HepG2 (cell line): ENCODE results near the gene IVD. TPM values are rescaled to one million over a fixed set of nuclear protein-coding genes. Genes with fewer than 3 reads are reported as not detected.
A peak's percentile ranks its signal among the peaks of the same experiment; 100 is the strongest.

Experiments used
- AKNA ChIP-seq: sonication (generic); formaldehyde crosslinking; IDR thresholded peaks from 2 replicates; pipeline ENCODE4 v1.4.0; 2020; ENCODE audit warnings: missing genetic modification reagents, borderline replicate concordance
- BHLHE40 ChIP-seq: IDR thresholded peaks from 2 replicates; pipeline ENCODE4 v1.6.1; 2011; ENCODE audit warnings: low read length, improper control_type of control experiment
- CREB1 ChIP-seq, 2 experiments: fragments of 450-650 bp in 1 of 2; IDR thresholded peaks; 2 replicates each; pipeline ENCODE4 v1.6.1; 2016 to 2017; ENCODE audit warnings: control low read depth in 1 of 2, mild to moderate bottlenecking in 1 of 2, missing compliant biosample characterization in 1 of 2, missing genetic modification characterization in 1 of 2
- EED ChIP-seq: sonication (generic); formaldehyde crosslinking; IDR thresholded peaks from 2 replicates; pipeline ENCODE4 v1.5.0; 2020; ENCODE audit warnings: mild to moderate bottlenecking, missing genetic modification reagents
- GLI4 ChIP-seq: sonication (generic); formaldehyde crosslinking; IDR thresholded peaks from 2 replicates; pipeline ENCODE4 v1.5.1; 2020; ENCODE audit warnings: missing genetic modification reagents, mild to moderate bottlenecking, moderate library complexity, borderline replicate concordance
- GMEB2 ChIP-seq: IDR thresholded peaks from 2 replicates; pipeline ENCODE4 v1.6.1; 2016; ENCODE audit warnings: missing biosample characterization, missing genetic modification reagents, low read depth
- HNRNPK ChIP-seq: fragments of 200-400 bp; formaldehyde crosslinking; IDR thresholded peaks from 2 replicates; pipeline ENCODE4 v1.6.1; 2018; ENCODE audit warnings: low read length, low read depth, moderate library complexity, mild to moderate bottlenecking; ENCODE audit not compliant: poor library complexity, severe bottlenecking
- KLF15 ChIP-seq: sonication (generic); formaldehyde crosslinking; IDR thresholded peaks from 2 replicates; pipeline ENCODE4 v1.8.1; 2023; ENCODE audit warnings: borderline replicate concordance, mild to moderate bottlenecking, inconsistent platforms, missing genetic modification reagents, mixed read lengths
- NR0B2 ChIP-seq: sonication (generic); formaldehyde crosslinking; IDR thresholded peaks from 2 replicates; pipeline ENCODE4 v1.4.0; 2020; ENCODE audit warnings: mild to moderate bottlenecking, missing genetic modification reagents
- SMC3 ChIP-seq: IDR thresholded peaks from 2 replicates; pipeline ENCODE4 v1.6.1; 2011; ENCODE audit warnings: low read length, improper control_type of control experiment
- THAP8 ChIP-seq: sonication (generic); formaldehyde crosslinking; IDR thresholded peaks from 2 replicates; pipeline ENCODE4 v1.5.1; 2020; ENCODE audit warnings: missing genetic modification reagents, mild to moderate bottlenecking, borderline replicate concordance
- ZBTB38 ChIP-seq: sonication (generic); formaldehyde crosslinking; IDR thresholded peaks from 2 replicates; pipeline ENCODE4 v1.5.1; 2020; ENCODE audit warnings: mild to moderate bottlenecking, missing genetic modification reagents
- ZFX ChIP-seq: sonication (generic); formaldehyde crosslinking; IDR thresholded peaks from 2 replicates; pipeline ENCODE4 v1.4.0; 2020; ENCODE audit warnings: mild to moderate bottlenecking, low read depth, missing genetic modification reagents, moderate library complexity
- ZNF17 ChIP-seq: sonication (generic); formaldehyde crosslinking; IDR thresholded peaks from 2 replicates; pipeline ENCODE4 v1.5.0; 2020; ENCODE audit warnings: mild to moderate bottlenecking, missing genetic modification reagents
- ZNF24 ChIP-seq: fragments of 450-650 bp; IDR thresholded peaks from 2 replicates; pipeline ENCODE4 v1.6.1; 2017; ENCODE audit warnings: antibody characterized with exemption, mild to moderate bottlenecking
- ZNF263 ChIP-seq: sonication (generic); formaldehyde crosslinking; IDR thresholded peaks from 2 replicates; pipeline ENCODE4 v1.4.0; 2020; ENCODE audit warnings: missing genetic modification reagents
- ZNF34 ChIP-seq: sonication (generic); formaldehyde crosslinking; IDR thresholded peaks from 2 replicates; pipeline ENCODE4 v1.4.0; 2020; ENCODE audit warnings: mild to moderate bottlenecking, missing genetic modification reagents, borderline replicate concordance
- ZNF550 ChIP-seq: sonication (generic); formaldehyde crosslinking; IDR thresholded peaks from 2 replicates; pipeline ENCODE4 v1.4.0; 2020; ENCODE audit warnings: mild to moderate bottlenecking, missing genetic modification reagents, borderline replicate concordance
- ZNF577 ChIP-seq: sonication (generic); formaldehyde crosslinking; IDR thresholded peaks from 2 replicates; pipeline ENCODE4 v1.4.0; 2020; ENCODE audit warnings: mild to moderate bottlenecking, low read depth, missing genetic modification reagents, borderline replicate concordance
- ZSCAN29 ChIP-seq: sonication (generic); formaldehyde crosslinking; conservative IDR thresholded peaks from 2 replicates; pipeline ENCODE4 v1.4.0; 2020; ENCODE audit warnings: mild to moderate bottlenecking, missing genetic modification reagents
- polyA plus RNA-seq, 8 experiments: library from polyadenylated mRNA; depleted of rRNA in 3 of 8; stranded (reverse) in 7 of 8; unstranded in 1 of 8; fragments of >200 nt; fragmentation: Illumina TruSeq in 4 of 8; extraction: Trizol in 4 of 8; gene quantifications; 2 replicates each; pipeline versions ENCODE4 v1.2.1 to v1.2.3, GENCODE V29; 2011 to 2016; ENCODE audit warnings: low read depth in 4 of 8, missing spikeins in 1 of 8, mixed read lengths in 1 of 8; ENCODE audit not compliant: insufficient read depth in 1 of 8
- total RNA-seq, 5 experiments: library from RNA; depleted of rRNA; stranded (reverse); fragments of >200 nt; fragmentation: Illumina TruSeq; extraction: Trizol; gene quantifications; 2 replicates each; pipeline ENCODE4 v1.2.3, GENCODE V29; 2016; ENCODE audit warnings: low read depth in 1 of 5

Gene IVD
- total and polyA plus RNA-seq, 2 of the 13 experiments (the other 11 are each of a cell fraction or from before 2014, with no cell fraction given), result 48.0 to 53.9 TPM

- TF ChIP-seq KLF15 (CRISPR knock-in tag) (peak; percentile 96; the same call in 1 of the 2 replicates), ZNF34 (CRISPR knock-in tag) (no peak), ZSCAN29 (0 out of 2 replicates have a peak, but pooled peaks have one; percentile 51), CREB1 (IDR thresholded peaks at IDR 0.05) (peak; percentile 63; the same call in 1 of the 2 replicates), CREB1 (CRISPR knock-in tag; IDR thresholded peaks at IDR 0.05) (no peak), THAP8 (no peak), GMEB2 (CRISPR knock-in tag) (no peak), ZNF17 (CRISPR knock-in tag) (peak; percentile 79; the same call in 1 of the 2 replicates), NR0B2 (CRISPR knock-in tag) (peak; percentile 90), ZNF577 (no peak), ZNF550 (CRISPR knock-in tag) (no peak; the same call in 1 of the 2 replicates), ZNF263 (CRISPR knock-in tag) (peak; percentile 76), EED (peak; percentile 91), ZBTB38 (peak; percentile 80), ZFX (CRISPR knock-in tag) (peak; percentile 84), AKNA (CRISPR knock-in tag) (peak; percentile 98), ZNF24 (no peak), BHLHE40 (peak; percentile 46; the same call in 1 of the 2 replicates), SMC3 (peak; percentile 30; the same call in 1 of the 2 replicates), HNRNPK (no peak), GLI4 (peak; percentile 92)
These were observed 37.6 kb upstream of the IVD start (continued) for GRCh38 chr15:40367686-40368611.
